CD4-positive, alpha-beta T cell treated with Interleukin-17A for 1 hour (primary cell): ENCODE measurements around the gene COL27A1.

Experiments
- DNase-seq: peaks from one replicate; pipeline ENCODE4 v3.0.0-alpha.2; 2020

The COL27A1 gene

GRCh38 chr9:114249424-114250234, 94.3 kb downstream of the COL27A1 start:
- no peak for DNase-seq

GRCh38 chr9:114250235-114250568, 94.9 kb downstream of the COL27A1 start:
- no peak for DNase-seq

DNA sequence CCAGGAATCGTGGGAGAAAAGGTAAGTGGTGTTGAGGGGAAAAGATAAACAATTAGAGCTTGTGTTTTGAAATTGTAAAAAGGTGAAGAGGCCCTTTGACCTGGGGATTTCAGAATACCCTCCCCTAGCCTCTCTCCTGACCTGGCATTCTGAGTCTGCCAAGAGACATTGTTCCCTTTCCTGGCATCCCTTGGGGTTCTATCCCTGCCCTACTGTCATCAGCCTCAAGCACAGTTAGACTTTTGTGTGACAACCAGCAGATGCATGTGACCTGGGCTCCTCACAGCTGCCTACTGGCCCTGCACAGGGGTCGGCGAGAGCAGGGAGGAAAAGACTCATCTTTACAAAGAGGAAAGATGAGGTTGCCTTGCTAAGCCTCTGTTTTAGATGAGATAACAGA, 95.3 kb downstream of the COL27A1 start:
- no peak for DNase-seq

DNA sequence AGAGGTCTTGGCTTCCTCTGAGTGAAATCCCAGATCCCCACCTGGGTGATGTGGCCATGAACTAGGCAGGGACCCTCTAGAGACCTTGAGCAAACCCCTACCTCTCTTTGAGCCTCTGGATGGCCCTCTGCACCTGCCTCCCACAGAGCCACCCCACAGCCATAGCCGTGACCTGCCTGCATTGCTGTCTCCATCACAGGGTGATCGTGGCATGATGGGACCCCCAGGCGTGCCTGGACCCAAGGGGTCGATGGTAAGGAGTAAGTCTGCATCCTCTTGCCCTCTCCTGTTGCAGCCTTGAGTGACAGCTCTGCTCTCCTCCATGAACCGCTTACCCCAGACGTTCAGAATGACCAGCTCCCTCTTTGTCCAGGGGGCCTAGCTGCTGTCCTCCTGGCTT, 97.1 kb downstream of the COL27A1 start:
- DNase-seq: no peak

GRCh38 chr9:114256827-114257328, 101.5 kb downstream of the COL27A1 start:
- DNase-seq: no peak

DNA sequence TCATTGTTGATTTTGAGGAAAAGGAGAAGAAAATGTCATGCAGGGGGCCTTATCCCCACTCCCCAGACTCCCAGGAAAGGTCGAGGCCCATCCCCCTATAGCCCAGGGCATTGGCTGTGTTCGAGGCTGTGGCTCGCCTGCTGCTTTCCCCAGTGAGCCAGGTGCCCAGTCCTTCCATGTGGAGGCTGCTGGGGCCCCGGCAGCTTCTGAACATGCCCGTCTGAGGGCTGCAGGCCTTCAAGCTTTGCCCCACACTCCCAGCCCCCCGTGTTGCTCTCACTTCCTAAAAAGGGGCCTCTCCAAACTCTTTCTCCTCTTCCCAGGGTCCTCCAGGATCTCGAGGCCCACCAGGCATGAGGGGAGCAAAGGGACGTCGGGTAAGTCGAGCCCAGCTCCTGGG, 102.9 kb downstream of the COL27A1 start:
- no peak for DNase-seq

- no peak for DNase-seq
Observed at GRCh38 chr9:114258866-114259797, 103.8 kb downstream of the COL27A1 start.

DNA sequence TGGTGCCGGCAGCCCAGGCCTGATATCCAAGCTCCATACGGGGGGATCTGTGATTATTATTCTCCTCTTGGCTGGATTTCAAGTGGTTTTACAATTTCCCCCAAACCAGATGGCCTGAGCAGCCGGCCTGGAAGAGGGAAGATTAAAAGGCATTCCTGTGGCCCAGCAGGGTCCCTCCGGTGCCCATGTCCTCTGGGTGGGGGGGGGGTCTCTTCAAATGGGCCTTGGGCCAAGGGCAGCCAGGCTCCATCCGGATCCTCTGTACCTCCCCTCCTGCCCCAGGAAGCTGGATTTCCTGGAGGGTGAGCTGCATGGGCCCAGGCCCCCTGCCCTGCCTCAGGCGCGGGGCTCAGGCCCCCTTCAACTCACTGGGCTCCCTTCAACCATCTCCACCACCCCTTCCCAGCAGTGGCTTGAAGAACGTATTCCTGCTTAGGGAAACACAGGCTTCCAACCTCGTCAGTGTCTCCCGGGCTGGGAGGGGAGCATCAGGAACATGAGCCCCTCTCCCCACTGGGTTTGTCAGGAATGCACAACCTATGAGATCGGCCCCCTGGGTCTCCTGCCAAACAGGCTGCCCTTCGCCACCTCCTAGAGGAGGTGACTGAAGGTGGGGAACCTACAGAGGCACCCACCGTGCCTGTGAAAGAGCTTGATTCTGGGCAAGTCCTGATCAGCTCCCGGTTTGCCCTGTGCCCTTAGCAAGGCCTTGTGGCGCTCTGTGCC, 104.6 kb downstream of the COL27A1 start:
- DNase-seq: no peak

DNA sequence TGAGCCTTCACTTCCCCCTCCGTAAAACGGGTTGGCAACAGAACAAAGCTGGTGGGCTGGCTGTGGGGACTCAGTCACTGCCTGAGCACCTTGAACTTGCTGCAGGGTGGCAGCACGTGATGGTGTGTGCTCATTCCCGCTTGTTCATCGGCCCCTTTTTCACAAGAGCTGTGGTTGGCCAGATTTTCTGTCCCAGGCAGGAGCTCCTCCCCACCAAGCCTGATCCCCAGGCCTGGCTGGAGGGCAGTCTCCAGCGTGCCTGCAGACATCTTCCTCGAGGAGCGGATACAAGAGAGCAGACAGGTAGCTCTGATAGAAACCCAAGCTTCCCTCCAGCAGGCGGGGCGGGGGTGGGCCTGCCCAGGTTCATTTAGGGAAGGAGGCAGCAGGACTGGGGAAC, 105.7 kb downstream of the COL27A1 start:
- DNase-seq: no peak

DNA sequence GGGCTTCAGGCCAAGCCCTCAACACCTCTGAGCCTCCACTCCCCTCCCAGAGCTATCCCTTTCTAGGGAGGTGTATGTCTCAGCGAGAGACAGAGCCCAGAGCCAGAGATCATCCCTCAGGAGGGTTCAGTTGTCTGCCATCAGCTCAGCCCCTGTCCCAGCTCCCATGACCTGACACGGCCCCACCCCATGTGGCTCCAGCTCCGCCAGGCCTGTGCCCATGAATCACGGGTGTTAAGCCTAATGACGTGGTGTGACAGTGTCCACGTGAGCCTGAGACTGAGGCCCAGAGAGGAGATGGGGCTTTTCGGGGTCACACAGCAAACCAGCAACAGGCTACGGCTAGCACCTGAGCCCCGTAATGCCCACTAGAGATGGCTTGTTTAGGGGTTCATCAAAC, 106.7 kb downstream of the COL27A1 start:
- DNase-seq: no peak

GRCh38 chr9:114263853-114264510, 108.6 kb downstream of the COL27A1 start:
- no peak for DNase-seq

- DNase-seq: no peak
Observed at GRCh38 chr9:114264806-114265550, 109.6 kb downstream of the COL27A1 start.

DNA sequence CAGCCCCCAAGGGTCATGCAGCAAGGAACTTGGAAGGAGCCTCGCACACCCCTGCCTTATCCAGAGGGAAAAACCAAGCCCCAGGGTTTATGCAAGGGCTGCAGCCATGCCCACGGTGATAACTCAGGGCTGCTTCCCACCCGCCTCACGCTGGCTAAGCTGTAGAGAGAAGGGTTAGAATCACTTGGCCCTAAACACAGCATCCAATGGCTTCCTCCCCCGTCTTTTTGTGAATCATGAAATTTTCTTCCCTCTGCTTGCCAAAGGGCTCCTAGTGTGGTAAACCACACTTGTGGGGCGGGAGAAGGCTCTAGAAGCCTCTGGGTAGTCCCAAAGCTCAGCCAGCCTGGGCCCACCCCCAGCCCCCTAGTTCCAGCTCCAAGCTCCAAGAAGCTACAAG, 111.6 kb downstream of the COL27A1 start:
- DNase-seq: no peak

GRCh38 chr9:114269023-114269422, 113.7 kb downstream of the COL27A1 start:
- no peak for DNase-seq

- DNase-seq: no peak
Observed at GRCh38 chr9:114270120-114270975, 115.0 kb downstream of the COL27A1 start.

DNA sequence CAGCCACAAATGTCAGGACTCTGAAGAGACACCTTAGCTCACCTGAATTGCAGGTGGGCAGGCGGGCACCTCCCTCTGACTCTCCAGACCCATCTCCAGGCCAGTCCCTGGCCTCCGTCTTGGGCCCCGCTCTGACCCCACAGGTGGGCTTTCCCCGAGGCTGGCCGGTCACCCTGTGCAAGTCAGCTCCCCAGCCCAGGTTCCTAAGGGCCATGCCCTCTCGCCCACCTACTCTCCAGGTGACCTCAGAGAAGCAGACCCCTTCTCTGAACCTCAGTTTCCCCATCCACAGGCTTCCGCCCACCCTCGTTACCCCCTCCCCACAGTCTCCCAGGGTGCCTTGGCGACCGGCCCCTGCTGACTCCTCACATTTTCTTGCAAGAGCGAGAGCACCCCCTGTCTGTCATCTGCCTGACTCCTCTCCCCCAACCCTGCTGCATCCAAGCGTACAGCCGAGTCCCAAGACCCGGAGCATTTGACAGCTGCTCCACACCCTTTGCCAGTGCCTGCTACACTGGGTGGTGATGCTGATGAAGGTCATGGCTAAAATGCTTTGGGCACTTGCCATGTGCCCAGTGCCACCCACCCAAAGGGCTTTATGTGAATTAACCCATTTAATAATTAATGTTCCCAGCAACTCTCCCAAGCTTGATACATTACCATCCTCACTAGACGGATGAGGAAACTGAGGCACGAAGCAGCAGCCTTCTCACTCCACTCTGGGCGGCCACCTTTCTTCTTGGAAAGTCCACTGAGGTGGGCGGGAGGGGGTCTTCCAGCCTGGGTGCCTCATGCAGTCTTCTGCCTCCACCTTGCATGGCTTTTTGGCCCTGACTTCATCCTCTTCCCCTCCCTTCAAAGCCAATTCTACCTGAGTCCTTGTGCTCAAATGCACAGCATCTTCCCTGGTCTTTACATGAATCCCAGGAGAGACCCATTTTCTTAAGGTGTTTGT, 116.5 kb downstream of the COL27A1 start:
- DNase-seq: peak; percentile 8

GRCh38 chr9:114272739-114273431, 117.5 kb downstream of the COL27A1 start:
- no peak for DNase-seq

DNA sequence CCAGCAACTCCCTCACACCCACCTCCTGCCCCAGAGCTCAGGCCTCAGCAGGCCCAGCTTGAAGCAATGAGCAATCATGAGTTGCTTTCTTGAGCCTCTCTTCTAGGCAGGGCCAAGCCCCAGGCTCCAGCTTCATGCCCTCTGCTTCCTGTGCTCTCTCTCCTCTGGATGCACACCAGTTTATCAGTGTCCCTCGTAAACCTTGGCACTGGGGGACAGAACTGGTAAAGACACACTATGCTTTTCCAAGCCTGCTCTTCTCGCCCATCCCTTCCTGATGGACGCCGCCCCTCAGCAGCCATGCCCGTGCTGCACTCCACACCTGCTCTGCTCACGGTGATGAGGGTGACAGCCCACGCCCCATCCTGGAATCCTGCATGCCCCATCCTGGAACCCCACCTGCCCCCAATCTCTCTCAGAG, 118.1 kb downstream of the COL27A1 start:
- DNase-seq: no peak

- DNase-seq: no peak
Observed at GRCh38 chr9:114274217-114274616, 118.9 kb downstream of the COL27A1 start.
